ENCODE results near the gene PHLDA1. TPM values are rescaled to one million over a fixed set of nuclear protein-coding genes. Genes with fewer than 3 reads are reported as not detected.

Gene PHLDA1
- total and polyA plus RNA-seq, 2 donors (not counting 3 experiments of a cell fraction or from before 2014, with no cell fraction given): 14.1 to 30.8 TPM

DNA sequence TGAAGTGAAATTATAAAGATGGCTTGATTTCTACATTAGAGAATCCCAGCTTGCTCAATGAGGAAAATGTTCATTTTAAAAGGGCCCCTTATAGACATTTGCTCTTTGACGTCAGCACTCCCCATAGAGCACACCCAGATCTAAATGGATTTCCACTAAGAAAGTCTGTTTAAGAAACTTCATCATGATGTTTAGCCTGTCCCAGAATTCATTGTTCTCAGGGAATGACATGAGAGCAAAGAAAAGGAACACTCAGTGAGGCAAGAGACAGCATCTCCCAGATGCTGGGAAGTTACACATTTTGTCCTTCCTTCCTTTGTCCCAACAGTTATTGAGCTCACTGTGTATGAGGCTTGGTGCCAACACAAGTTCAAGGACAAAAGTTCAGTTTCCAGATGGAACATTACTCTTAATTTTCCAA lies 4.9 kb downstream of the PHLDA1 start:
- Histone ChIP-seq H3K9me3 (replicated peaks; ENCODE audit: control insufficient read depth, insufficient read depth, low read length) (no peaks in the 10 kb centered on the region), H3K79me2 (ENCODE audit: control insufficient read depth, insufficient read depth, low read length) (peaks cover 37% of the 10 kb centered on the region), H3K4me1 (ENCODE audit: control insufficient read depth, extremely low read depth, insufficient read depth, low read length) (peaks cover 37% of the 10 kb centered on the region), H3K4me2 (ENCODE audit: insufficient read depth, low read length) (peak overlapping the region; percentile 59), H3K9me1 (replicated peaks; ENCODE audit: control insufficient read depth, extremely low read depth, insufficient read depth, low read length) (no peaks in the 10 kb centered on the region), H3K9ac (replicated peaks; ENCODE audit: extremely low read depth, insufficient read depth, low read length) (peak overlapping the region; percentile 41), H2AFZ (ENCODE audit: low read depth, low read length) (no peak overlapping the region), H3K27me3 (ENCODE audit: control insufficient read depth in 2 of 2, insufficient read depth in 2 of 2, low read length in 2 of 2) (no peaks in the 10 kb centered on the region), H3K27ac (ENCODE audit: insufficient read depth, low read depth, low read length) (peak overlapping the region; percentile 80), H3K4me3 (replicated peaks in 1 of 3; ENCODE audit: insufficient read depth in 1 of 3, low read depth in 1 of 3, low read length in 3 of 3) (no peak overlapping the region), H4K20me1 (replicated peaks; ENCODE audit: control insufficient read depth, extremely low read depth, insufficient read depth, low read length) (no peaks in the 10 kb centered on the region), H3K36me3 (ENCODE audit: control insufficient read depth in 2 of 2, extremely low read depth in 1 of 2, insufficient read depth in 2 of 2, low read length in 2 of 2) (peaks cover 0 to 8% of the 10 kb centered on the region in 2 experiments)
- POLR2A ChIA-PET: interaction anchor here (0.8 to 1.8 kb wide), 3 partner anchors 45 to 321 kb away, joined by 3 to 6 read pairs (median 5); no protein-coding TSS in a partner anchor
- TF ChIP-seq, protein P1, sequence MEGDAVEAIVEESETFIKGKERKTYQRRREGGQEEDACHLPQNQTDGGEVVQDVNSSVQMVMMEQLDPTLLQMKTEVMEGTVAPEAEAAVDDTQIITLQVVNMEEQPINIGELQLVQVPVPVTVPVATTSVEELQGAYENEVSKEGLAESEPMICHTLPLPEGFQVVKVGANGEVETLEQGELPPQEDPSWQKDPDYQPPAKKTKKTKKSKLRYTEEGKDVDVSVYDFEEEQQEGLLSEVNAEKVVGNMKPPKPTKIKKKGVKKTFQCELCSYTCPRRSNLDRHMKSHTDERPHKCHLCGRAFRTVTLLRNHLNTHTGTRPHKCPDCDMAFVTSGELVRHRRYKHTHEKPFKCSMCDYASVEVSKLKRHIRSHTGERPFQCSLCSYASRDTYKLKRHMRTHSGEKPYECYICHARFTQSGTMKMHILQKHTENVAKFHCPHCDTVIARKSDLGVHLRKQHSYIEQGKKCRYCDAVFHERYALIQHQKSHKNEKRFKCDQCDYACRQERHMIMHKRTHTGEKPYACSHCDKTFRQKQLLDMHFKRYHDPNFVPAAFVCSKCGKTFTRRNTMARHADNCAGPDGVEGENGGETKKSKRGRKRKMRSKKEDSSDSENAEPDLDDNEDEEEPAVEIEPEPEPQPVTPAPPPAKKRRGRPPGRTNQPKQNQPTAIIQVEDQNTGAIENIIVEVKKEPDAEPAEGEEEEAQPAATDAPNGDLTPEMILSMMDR (IDR thresholded peaks at IDR 0.05; ENCODE audit: extremely low read depth in 1 of 2, insufficient read depth in 1 of 2, low read depth in 1 of 2, low read length in 2 of 2): no peak
- peak; percentile 40 for TF ChIP-seq GATA2 (IDR thresholded peaks at IDR 0.05; ENCODE audit: insufficient read depth, insufficient read length, low read depth, low read length)
- TF ChIP-seq, protein P2, sequence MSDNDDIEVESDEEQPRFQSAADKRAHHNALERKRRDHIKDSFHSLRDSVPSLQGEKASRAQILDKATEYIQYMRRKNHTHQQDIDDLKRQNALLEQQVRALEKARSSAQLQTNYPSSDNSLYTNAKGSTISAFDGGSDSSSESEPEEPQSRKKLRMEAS (IDR thresholded peaks at IDR 0.05; ENCODE audit: insufficient read depth, insufficient read length): no peak
- TF ChIP-seq FOS (IDR thresholded peaks at IDR 0.05; ENCODE audit: borderline replicate concordance, insufficient read depth, low read length): peak; percentile 30
- no peak for TF ChIP-seq MYC (IDR thresholded peaks at IDR 0.05; ENCODE audit: low read depth, low read length)
- TF ChIP-seq POLR2AphosphoS5 (IDR thresholded peaks at IDR 0.05; ENCODE audit: insufficient read depth, low read depth, low read length): peak; percentile 92
- peak; percentile 76 for TF ChIP-seq POLR2A (IDR thresholded peaks at IDR 0.05; ENCODE audit: low read depth, low read length)
- TF ChIP-seq EZH2 (IDR thresholded peaks at IDR 0.05; ENCODE audit: borderline replicate concordance, low read depth, low read length, severe bottlenecking): no peak
- TF ChIP-seq JUN (IDR thresholded peaks at IDR 0.05; ENCODE audit: borderline replicate concordance, insufficient read depth, insufficient read length, low read depth): peak; percentile 65
- no TSS peak for BruUV-seq (replicated peaks)
- dilution Hi-C loops (cut with MboI; ENCODE audit: extremely low pct_ligation_motif_present, low sequenced_read_pairs): loop anchor here (25.0 kb wide), 1 partner anchor 514 kb away; the partner anchor contains the start of gene KRR1
- DNase-seq (ENCODE audit: low read depth, low spot score) (peak; percentile 90), FAIRE-seq (peak; percentile 76)
- CTCF ChIA-PET: interaction anchor here (0.8 to 2.0 kb wide), 14 partner anchors 8 to 560 kb away, joined by 3 to 8 read pairs (median 3); no protein-coding TSS in a partner anchor
- intact Hi-C loops (cut with micrococcal nuclease): loop anchor here (1.0 kb wide), 1 partner anchor 92 kb away; no protein-coding TSS in a partner anchor
